Duodenal mucosa (tissue), 2 donors: ENCODE results near the gene JPH2.

ENCODE experiments used
- H3K27ac ChIP-seq: one replicate; pipeline ENCODE4 v1.7.0; 2013; ENCODE audit warnings: low read depth, low read length
- H3K27me3 ChIP-seq, 2 donors: one replicate each; pipeline ENCODE4 v1.7.0; 2013; ENCODE audit warnings: low read length in 2 of 2, control low read depth in 1 of 2; ENCODE audit not compliant: insufficient read depth in 2 of 2, control insufficient read depth in 1 of 2
- H3K36me3 ChIP-seq, 2 donors: one replicate each; pipeline ENCODE4 v1.7.0; 2013; ENCODE audit warnings: low read length in 2 of 2, control low read depth in 1 of 2; ENCODE audit not compliant: insufficient read depth in 2 of 2, control insufficient read depth in 1 of 2
- H3K4me1 ChIP-seq, 2 donors: one replicate each; pipeline ENCODE4 v1.7.0; 2013; ENCODE audit warnings: low read length in 2 of 2, control low read depth in 1 of 2; ENCODE audit not compliant: insufficient read depth in 2 of 2, control insufficient read depth in 1 of 2
- H3K4me3 ChIP-seq, 2 donors: one replicate each; pipeline ENCODE4 v1.7.0; 2013; ENCODE audit warnings: low read length in 2 of 2, low read depth in 1 of 2
- H3K9ac ChIP-seq, 2 donors: one replicate each; pipeline ENCODE4 v1.7.0; 2013; ENCODE audit warnings: low read length in 2 of 2, low read depth in 1 of 2
- H3K9me3 ChIP-seq, 2 donors: one replicate each; pipeline ENCODE4 v1.7.0; 2013; ENCODE audit warnings: low read length in 2 of 2, control low read depth in 1 of 2; ENCODE audit not compliant: control insufficient read depth in 1 of 2

The JPH2 gene

DNA sequence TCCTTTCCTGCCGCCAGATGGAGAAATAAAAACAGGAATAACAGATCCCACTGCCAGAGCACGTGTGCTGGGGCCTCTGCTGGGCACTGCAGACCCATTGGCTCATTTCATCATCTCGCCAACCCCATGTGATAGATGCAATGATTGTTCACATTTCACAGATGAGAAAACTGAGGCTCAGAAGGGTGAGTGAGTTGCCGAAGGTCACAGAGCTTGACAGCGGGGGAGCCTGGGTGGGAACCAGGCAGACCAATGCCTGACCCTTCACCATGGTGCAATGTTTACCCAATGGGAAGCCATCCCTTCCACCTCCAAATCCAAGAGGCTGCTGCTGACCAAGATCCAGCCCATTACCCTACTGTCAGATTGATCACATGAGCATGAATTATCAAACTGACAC, 105.1 kb downstream of the JPH2 start:
- Histone ChIP-seq H3K9me3 (no peaks in the 10 kb centered on the region), H3K9ac (no peak overlapping the region), H3K4me3 (no peak overlapping the region), H3K27me3 (no peaks in the 10 kb centered on the region), H3K27ac (no peak overlapping the region), H3K36me3 (no peaks in the 10 kb centered on the region), H3K4me1 (peaks cover 0 to 6% of the 10 kb centered on the region in 2 donors)

DNA sequence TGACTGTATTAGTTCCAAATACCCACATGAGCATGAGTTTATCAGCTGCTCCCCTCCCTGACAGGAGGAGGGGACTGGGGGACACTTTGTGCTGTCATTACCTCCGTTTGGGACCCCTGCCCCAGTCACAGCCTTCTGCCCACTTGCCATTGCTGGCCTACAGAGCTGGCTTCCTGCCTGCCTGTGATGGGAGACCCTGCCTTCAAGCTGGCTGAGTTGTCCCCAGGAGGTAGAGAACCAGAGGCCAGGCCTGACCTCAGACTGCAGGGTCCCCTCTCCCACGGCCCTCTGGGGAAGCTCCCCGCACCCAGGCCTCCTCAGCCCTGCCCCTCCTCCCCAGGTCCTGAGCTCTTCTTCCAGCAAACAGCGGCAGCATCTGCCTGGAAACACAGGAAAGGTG, 105.5 kb downstream of the JPH2 start:
- no peaks in the 10 kb centered on the region for H3K9me3 ChIP-seq
- H3K27me3 ChIP-seq = no peaks in the 10 kb centered on the region
- H3K4me1 ChIP-seq = peaks cover 0 to 6% of the 10 kb centered on the region in 2 donors
- no peak overlapping the region for H3K4me3 ChIP-seq
- no peaks in the 10 kb centered on the region for H3K36me3 ChIP-seq
- H3K9ac ChIP-seq = no peak overlapping the region
- no peak overlapping the region for H3K27ac ChIP-seq

DNA sequence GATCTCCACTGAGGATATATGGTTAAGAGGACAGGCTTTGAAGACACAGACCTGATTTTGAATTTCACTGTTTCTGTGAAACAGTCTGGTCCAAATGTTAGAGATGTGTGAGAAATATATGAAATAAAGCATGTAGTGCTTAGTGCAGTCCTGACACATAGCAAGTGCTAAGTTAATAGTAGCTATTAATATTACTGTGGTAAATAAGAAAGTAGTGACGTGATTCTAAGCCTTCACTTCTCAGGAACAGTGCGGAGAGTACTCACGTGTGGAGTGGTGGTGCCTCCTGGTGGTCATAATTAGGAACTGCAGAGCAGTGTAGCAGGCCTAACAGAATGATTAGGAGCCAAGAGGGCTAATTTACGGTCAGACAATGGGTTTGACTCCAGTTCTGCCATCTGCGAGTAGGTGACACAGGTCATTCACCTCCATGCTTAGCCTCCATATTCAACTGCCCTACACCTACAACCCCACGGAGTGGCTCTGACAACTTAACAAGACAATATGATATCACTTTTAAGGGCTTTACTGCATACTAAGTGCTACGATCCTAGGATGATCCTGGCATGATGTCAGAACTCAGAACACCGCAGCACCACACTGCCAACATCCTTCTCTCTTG, 106.2 kb downstream of the JPH2 start:
- Histone ChIP-seq H3K36me3 (no peaks in the 10 kb centered on the region), H3K27ac (no peak overlapping the region), H3K9me3 (no peaks in the 10 kb centered on the region)

DNA sequence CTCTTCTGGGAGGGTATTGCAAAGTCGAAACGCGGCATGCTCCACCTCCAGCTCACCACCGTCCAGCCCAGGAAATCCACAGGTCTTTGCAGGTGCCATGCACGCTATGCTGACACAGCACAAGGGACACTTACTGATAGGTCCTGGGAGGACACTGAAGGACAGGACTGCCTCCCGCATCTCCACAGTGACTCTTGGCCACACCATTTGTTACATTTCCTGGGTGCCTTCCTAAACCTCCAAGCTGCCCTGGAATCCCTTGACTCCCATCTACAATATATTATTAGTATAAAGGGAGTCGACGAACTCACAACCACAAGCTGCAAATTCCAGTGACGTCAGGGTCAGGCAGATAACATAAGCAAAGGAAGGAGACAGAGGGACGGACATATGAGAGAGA, 106.9 kb downstream of the JPH2 start:
- Histone ChIP-seq H3K36me3 (no peaks in the 10 kb centered on the region), H3K9ac (no peak overlapping the region), H3K27me3 (no peaks in the 10 kb centered on the region), H3K4me3 (no peak overlapping the region), H3K9me3 (no peaks in the 10 kb centered on the region), H3K4me1 (peaks cover 0 to 6% of the 10 kb centered on the region in 2 donors), H3K27ac (no peak overlapping the region)

More for the DNA sequence above, 106.2 kb downstream of the JPH2 start:
- no peak overlapping the region for H3K4me3 ChIP-seq
- H3K9ac ChIP-seq = no peak overlapping the region
- H3K4me1 ChIP-seq = peaks cover 0 to 6% of the 10 kb centered on the region in 2 donors
- no peaks in the 10 kb centered on the region for H3K27me3 ChIP-seq

DNA sequence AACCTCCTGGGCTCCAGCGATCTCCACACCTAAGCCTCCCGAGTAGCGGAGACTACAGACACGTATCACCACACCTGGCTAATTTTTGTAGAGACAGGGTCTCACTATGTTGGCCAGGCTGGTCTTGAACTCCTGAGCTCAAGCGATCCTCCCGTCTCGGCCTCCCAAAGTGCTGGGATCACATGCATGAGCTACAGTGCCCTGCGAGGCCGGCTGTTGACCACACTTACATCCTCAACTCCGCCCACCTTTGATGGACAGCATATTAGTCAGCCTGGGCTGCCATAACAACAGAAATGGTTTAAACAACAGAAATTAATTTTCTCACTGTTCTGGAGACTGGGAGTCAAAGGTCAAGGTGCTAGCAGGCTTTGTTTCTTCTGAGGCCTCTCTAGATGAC, 107.7 kb downstream of the JPH2 start:
- Histone ChIP-seq H3K27me3 (no peaks in the 10 kb centered on the region), H3K4me1 (peaks cover 0 to 6% of the 10 kb centered on the region in 2 donors), H3K27ac (no peak overlapping the region), H3K4me3 (no peak overlapping the region), H3K36me3 (no peaks in the 10 kb centered on the region), H3K9ac (no peak overlapping the region), H3K9me3 (no peaks in the 10 kb centered on the region)

DNA sequence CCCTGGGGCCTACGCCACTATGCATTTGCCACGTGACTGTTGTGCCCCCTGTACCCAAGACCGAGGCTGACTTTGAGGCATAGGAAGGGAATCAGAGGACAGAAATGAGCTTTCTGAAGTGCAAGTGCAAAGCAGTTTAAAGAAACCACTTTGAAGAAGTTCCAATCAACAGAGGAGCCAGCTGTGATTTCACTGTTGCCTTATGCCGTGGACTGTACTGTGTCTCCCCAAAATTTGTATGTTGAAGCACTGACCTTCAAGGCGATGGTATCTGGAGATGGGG, 111.1 kb downstream of the JPH2 start:
- H3K27me3 ChIP-seq = no peaks in the 10 kb centered on the region
- H3K9me3 ChIP-seq = no peaks in the 10 kb centered on the region
- H3K27ac ChIP-seq = no peak overlapping the region

DNA sequence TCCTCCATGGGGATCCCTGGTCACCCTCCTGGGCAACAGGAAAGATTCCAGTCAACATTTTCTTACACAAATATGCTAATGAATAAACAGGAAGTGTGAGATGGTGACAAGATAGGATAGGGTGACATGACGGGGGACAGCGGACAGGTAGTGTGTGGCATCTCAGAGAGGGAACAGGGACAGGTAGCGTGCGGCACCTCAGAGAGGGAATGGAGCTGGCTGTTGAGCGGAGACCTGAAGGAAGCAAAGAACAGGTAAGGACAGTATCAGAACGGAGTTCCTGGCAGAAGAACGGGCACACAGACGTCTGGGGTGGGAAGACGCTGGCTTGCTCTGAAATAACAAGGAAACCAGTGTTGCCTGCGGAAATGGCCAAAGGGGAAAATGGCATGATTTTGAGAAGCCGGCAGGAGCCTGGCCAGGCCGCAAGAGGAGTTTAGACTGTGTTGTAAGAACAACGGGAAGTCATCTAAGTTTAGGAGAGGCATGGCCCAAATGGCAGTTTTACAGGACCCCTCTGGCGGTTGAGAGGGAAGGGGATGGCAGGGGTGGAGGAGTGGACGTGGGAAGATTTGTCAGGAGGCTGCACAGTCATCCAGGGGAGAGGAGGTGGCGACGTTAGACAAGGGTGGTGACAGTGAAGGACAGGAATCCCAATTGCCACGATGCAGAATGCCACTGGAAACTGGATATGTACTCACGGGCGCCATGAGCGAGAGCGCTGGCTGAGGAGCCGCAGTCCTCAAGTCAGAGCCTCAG, 111.6 kb downstream of the JPH2 start:
- Histone ChIP-seq H3K4me3 (no peak overlapping the region), H3K36me3 (no peaks in the 10 kb centered on the region), H3K9ac (no peak overlapping the region), H3K27ac (no peak overlapping the region), H3K27me3 (no peaks in the 10 kb centered on the region), H3K4me1 (peaks cover 5 to 10% of the 10 kb centered on the region in 2 donors), H3K9me3 (no peaks in the 10 kb centered on the region)

More for the DNA sequence above, 111.1 kb downstream of the JPH2 start:
- Histone ChIP-seq H3K9ac (no peak overlapping the region), H3K36me3 (no peaks in the 10 kb centered on the region), H3K4me3 (no peak overlapping the region), H3K4me1 (peaks cover 0 to 8% of the 10 kb centered on the region in 2 donors)

DNA sequence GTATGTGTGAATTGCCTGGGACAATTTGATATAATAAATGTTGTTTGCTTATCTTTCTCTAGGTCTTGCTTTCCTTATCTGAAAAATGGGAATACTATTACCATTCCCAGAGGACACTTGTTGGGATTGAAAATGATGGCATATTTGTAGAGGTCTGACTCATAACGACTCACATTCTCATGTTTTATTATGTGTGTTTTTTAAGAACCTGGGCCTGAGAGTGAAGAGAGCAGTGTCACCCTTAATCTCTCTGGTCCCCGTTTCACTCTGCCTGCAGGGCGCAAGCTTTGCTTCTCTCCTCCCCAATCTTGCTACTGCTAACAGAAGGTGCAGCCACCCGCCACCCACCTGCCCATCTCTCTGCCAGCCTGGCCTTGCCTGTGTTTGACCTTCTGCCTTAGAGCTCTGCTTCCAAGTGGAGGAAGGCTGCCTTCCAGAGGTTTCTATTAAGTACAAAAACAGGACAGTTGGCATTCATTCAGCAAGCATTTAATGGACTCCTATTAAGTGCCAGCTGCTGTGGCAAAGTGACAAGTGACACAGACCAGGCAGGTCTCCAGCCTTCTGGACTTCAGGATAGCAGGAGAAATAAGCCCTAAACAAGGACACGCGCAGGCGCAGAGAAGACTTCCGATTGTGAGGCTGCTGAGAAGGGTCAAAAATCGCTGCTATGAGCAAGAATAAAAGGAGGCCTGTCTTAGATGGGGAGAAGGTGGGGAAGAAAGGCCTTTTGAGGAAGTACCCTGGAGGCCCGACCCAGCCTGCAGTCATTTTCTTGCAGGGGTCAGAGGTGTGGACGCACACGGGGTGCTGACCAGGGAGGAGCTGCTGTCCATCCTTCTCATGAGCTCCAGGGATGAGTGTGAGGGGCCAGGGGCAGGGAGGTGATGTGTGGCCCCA, 112.5 kb downstream of the JPH2 start:
- Histone ChIP-seq H3K9me3 (no peaks in the 10 kb centered on the region), H3K27ac (no peak overlapping the region), H3K27me3 (no peaks in the 10 kb centered on the region), H3K36me3 (no peaks in the 10 kb centered on the region), H3K4me3 (no peak overlapping the region), H3K4me1 (peaks cover 6 to 14% of the 10 kb centered on the region in 2 donors), H3K9ac (no peak overlapping the region)

DNA sequence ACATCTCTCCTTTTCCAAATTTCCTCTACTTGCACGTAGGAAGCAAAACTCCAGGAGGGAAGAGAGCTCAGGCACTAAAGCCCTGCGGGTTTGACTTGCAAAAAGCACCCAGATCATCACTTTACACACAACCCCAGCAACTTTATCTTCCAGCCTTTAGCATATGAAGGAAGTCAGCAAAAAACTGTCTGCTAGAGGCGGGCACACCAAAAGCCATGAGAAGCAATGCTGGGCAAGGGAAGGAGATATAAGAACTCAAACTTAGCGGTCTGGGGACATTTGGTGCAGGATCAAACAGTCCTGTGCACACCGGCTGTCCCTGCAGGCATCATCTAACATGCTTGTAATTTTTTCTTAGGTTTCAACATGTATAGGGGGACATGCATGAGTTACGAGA, 113.3 kb downstream of the JPH2 start:
- Histone ChIP-seq H3K36me3 (no peaks in the 10 kb centered on the region), H3K27ac (no peak overlapping the region), H3K4me1 (peaks cover 6 to 14% of the 10 kb centered on the region in 2 donors), H3K27me3 (no peaks in the 10 kb centered on the region), H3K9me3 (no peaks in the 10 kb centered on the region), H3K4me3 (no peak overlapping the region), H3K9ac (no peak overlapping the region)
